HepG2 (cell line): ENCODE measurements around the gene ELAC1.

Experiments used
- CENPT ChIP-seq: sonication (generic); formaldehyde crosslinking; IDR thresholded peaks from 2 replicates; pipeline ENCODE4 v1.8.0; 2022; ENCODE audit warnings: low read depth, mild to moderate bottlenecking, moderate library complexity, missing genetic modification reagents
- EP300 ChIP-seq, 3 experiments: sonication (generic) in 1 of 3; formaldehyde crosslinking in 1 of 3; IDR thresholded peaks; 2 replicates each; pipeline versions ENCODE4 v1.5.1 to v1.6.1; 2011 to 2020; ENCODE audit warnings: low read depth in 2 of 3, low read length in 2 of 3, borderline replicate concordance in 1 of 3, improper control_type of control experiment in 1 of 3, mild to moderate bottlenecking in 1 of 3, missing genetic modification reagents in 1 of 3, moderate library complexity in 1 of 3
- IKZF4 ChIP-seq: sonication (generic); formaldehyde crosslinking; IDR thresholded peaks from 2 replicates; pipeline ENCODE4 v1.5.1; 2020; ENCODE audit warnings: borderline replicate concordance, mild to moderate bottlenecking, low read depth, missing genetic modification reagents; ENCODE audit errors: not compliant biosample characterization
- NBN ChIP-seq: fragments of 450-650 bp; conservative IDR thresholded peaks from 2 replicates; pipeline ENCODE4 v1.6.1; 2017
- ZNF30 ChIP-seq: sonication (generic); formaldehyde crosslinking; IDR thresholded peaks from 2 replicates; pipeline ENCODE4 v1.5.0; 2020; ENCODE audit warnings: mild to moderate bottlenecking, missing genetic modification reagents
- ZNF609 ChIP-seq: sonication (generic); formaldehyde crosslinking; IDR thresholded peaks from 2 replicates; pipeline ENCODE4 v1.4.0; 2020; ENCODE audit warnings: mild to moderate bottlenecking, missing genetic modification reagents, borderline replicate concordance
- TF ChIP-seq, protein P1 (sequence below): sonication (generic); formaldehyde crosslinking; IDR thresholded peaks from 2 replicates; pipeline ENCODE4 v1.5.0; 2020; ENCODE audit warnings: mild to moderate bottlenecking, missing genetic modification reagents, moderate library complexity
- TF ChIP-seq, protein P2 (sequence below): sonication (generic); formaldehyde crosslinking; IDR thresholded peaks from 2 replicates; pipeline ENCODE4 v1.4.0; 2020; ENCODE audit warnings: missing genetic modification reagents

GRCh38 chr18:50928551-50928950 lies 39.3 kb upstream of the ELAC1 start:
- TF ChIP-seq CENPT (CRISPR knock-in tag): no peak
- TF ChIP-seq, protein P1, sequence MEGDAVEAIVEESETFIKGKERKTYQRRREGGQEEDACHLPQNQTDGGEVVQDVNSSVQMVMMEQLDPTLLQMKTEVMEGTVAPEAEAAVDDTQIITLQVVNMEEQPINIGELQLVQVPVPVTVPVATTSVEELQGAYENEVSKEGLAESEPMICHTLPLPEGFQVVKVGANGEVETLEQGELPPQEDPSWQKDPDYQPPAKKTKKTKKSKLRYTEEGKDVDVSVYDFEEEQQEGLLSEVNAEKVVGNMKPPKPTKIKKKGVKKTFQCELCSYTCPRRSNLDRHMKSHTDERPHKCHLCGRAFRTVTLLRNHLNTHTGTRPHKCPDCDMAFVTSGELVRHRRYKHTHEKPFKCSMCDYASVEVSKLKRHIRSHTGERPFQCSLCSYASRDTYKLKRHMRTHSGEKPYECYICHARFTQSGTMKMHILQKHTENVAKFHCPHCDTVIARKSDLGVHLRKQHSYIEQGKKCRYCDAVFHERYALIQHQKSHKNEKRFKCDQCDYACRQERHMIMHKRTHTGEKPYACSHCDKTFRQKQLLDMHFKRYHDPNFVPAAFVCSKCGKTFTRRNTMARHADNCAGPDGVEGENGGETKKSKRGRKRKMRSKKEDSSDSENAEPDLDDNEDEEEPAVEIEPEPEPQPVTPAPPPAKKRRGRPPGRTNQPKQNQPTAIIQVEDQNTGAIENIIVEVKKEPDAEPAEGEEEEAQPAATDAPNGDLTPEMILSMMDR: no peak
- TF ChIP-seq EP300 (IDR thresholded peaks at IDR 0.05; ENCODE audit: low read depth in 2 of 2, low read length in 2 of 2): no peak
- TF ChIP-seq EP300 (CRISPR knock-in tag; IDR thresholded peaks at IDR 0.05; ENCODE audit: borderline replicate concordance): no peak
- TF ChIP-seq NBN: no peak
- TF ChIP-seq IKZF4 (CRISPR knock-in tag): no peak
- no peak for TF ChIP-seq ZNF609 (CRISPR knock-in tag)
- TF ChIP-seq, protein P2, sequence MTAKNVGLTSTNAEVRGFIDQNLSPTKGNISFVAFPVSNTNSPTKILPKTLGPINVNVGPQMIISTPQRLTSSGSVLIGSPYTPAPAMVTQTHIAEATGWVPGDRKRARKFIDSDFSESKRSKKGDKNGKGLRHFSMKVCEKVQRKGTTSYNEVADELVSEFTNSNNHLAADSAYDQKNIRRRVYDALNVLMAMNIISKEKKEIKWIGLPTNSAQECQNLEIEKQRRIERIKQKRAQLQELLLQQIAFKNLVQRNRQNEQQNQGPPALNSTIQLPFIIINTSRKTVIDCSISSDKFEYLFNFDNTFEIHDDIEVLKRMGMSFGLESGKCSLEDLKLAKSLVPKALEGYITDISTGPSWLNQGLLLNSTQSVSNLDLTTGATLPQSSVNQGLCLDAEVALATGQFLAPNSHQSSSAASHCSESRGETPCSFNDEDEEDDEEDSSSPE: no peak
- no peak for TF ChIP-seq ZNF30 (CRISPR knock-in tag)
